Camera-type eye (tissue), 1 donor: ENCODE data around the gene UBE2J2. TPM values are rescaled to one million over a fixed set of nuclear protein-coding genes. Genes with fewer than 3 reads are reported as not detected.

Source experiments
- total RNA-seq: library from RNA; depleted of rRNA; stranded (reverse); fragments of >200 nt; gene quantifications from one replicate; pipeline ENCODE4 v1.2.3, GENCODE V29; 2014

Gene UBE2J2
- 46.0 TPM for total RNA-seq

GRCh38 chr1:1273512-1274298 lies at the start of gene UBE2J2:
UBE2J2 (minus strand) TSS chr1:1273854; CDS start chr1:1267992, 5,862 bp downstream.

GRCh38 chr1:1307923-1308755 lies 34.5 kb upstream of the UBE2J2 start, which contains the start of the genes ACAP3 and PUSL1:
ACAP3 (minus strand) TSS chr1:1307930; CDS start chr1:1307815, 115 bp downstream.
PUSL1 (plus strand) TSS chr1:1308597; CDS start chr1:1308644, 47 bp downstream.

GRCh38 chr1:1246577-1247340 lies 26.9 kb downstream of the UBE2J2 start, which contains the start of gene C1QTNF12:
C1QTNF12 (minus strand) TSS chr1:1246722; CDS start chr1:1246690, 32 bp downstream.

GRCh38 chr1:1232208-1232795 lies 41.4 kb downstream of the UBE2J2 start, which contains the start of gene B3GALT6:
B3GALT6 (plus strand) TSS chr1:1232237; CDS start chr1:1232279, 42 bp downstream.

GRCh38 chr1:1231400-1232207 lies 42.0 kb downstream of the UBE2J2 start, which contains the start of gene SDF4:
SDF4 (minus strand) TSS chr1:1232001; CDS start chr1:1228772, 3,229 bp downstream.

GRCh38 chr1:1213345-1214265 lies 60.0 kb downstream of the UBE2J2 start, which contains the start of gene TNFRSF4:
TNFRSF4 (minus strand) TSS chr1:1214153; CDS start chr1:1214127, 26 bp downstream.

GRCh38 chr1:1206376-1206965 lies 67.2 kb downstream of the UBE2J2 start, which contains the start of gene TNFRSF18:
TNFRSF18 (minus strand) TSS chr1:1206592; CDS start chr1:1206571, 21 bp downstream.

Other genes with a start within 250 kb of the UBE2J2 start
- not detected for gene RNF223, start 199.5 kb downstream of the UBE2J2 start, total RNA-seq
- gene C1orf159, start 157.8 kb downstream of the UBE2J2 start, total RNA-seq = 16.2 TPM
- gene TTLL10, start 100.0 kb downstream of the UBE2J2 start, total RNA-seq = not detected
- not detected for gene TNFRSF18, start 67.3 kb downstream of the UBE2J2 start, total RNA-seq
- 0.22 TPM for gene TNFRSF4, start 59.7 kb downstream of the UBE2J2 start, total RNA-seq
- gene SDF4, start 41.9 kb downstream of the UBE2J2 start, total RNA-seq = 74.0 TPM
- 18.1 TPM for gene B3GALT6, start 41.6 kb downstream of the UBE2J2 start, total RNA-seq
- gene C1QTNF12, start 27.1 kb downstream of the UBE2J2 start, total RNA-seq = 2.5 TPM
- 7.1 TPM for gene SCNN1D, start 6.6 kb upstream of the UBE2J2 start, total RNA-seq
- gene ACAP3, start 34.1 kb upstream of the UBE2J2 start, total RNA-seq = 136 TPM
- gene PUSL1, start 34.7 kb upstream of the UBE2J2 start, total RNA-seq = 17.1 TPM
- 90.8 TPM for gene INTS11, start 50.8 kb upstream of the UBE2J2 start, total RNA-seq
- 18.3 TPM for gene CPTP, start 50.9 kb upstream of the UBE2J2 start, total RNA-seq
- 0.77 TPM for gene TAS1R3, start 57.4 kb upstream of the UBE2J2 start, total RNA-seq
- gene DVL1, start 75.6 kb upstream of the UBE2J2 start, total RNA-seq = 57.0 TPM
- gene MXRA8, start 84.7 kb upstream of the UBE2J2 start, total RNA-seq = 127 TPM
- 47.2 TPM for gene AURKAIP1, start 101.4 kb upstream of the UBE2J2 start, total RNA-seq
- gene CCNL2, start 125.5 kb upstream of the UBE2J2 start, total RNA-seq = 314 TPM
- 74.5 TPM for gene MRPL20, start 133.4 kb upstream of the UBE2J2 start, total RNA-seq
- 8.1 TPM for gene ANKRD65, start 147.4 kb upstream of the UBE2J2 start, total RNA-seq
- 19.8 TPM for gene VWA1, start 161.8 kb upstream of the UBE2J2 start, total RNA-seq
- gene ATAD3C, start 175.8 kb upstream of the UBE2J2 start, total RNA-seq = 0.05 TPM
- 20.4 TPM for gene ATAD3B, start 197.9 kb upstream of the UBE2J2 start, total RNA-seq
- 12.8 TPM for gene ATAD3A, start 238.3 kb upstream of the UBE2J2 start, total RNA-seq